Kidney (tissue), 14 donors: Measurements from ENCODE around the gene UST. TPM values are rescaled to one million over a fixed set of nuclear protein-coding genes. Genes with fewer than 3 reads are reported as not detected.

Source experiments
- DNase-seq, 5 donors: peaks; one replicate each; pipeline ENCODE4 v3.0.0-alpha.2; 2013 to 2020
- FAIRE-seq: peaks from 2 replicates; lab custom pipeline; 2012; peaks lifted over from hg19 to GRCh38; lab: Jason Lieb, UNC
- H3K27ac ChIP-seq, 2 donors: one replicate each; pipeline ENCODE4 v1.7.0; 2013; ENCODE audit warnings: low read depth in 2 of 2, low read length in 2 of 2, inconsistent platforms in 1 of 2
- H3K27me3 ChIP-seq: one replicate; pipeline ENCODE4 v1.7.1; 2013; ENCODE audit warnings: low read length, inconsistent platforms; ENCODE audit not compliant: control insufficient read depth, insufficient read depth
- H3K36me3 ChIP-seq, 3 donors: one replicate each; pipeline versions ENCODE4 v1.7.0 to v1.7.1; 2013; ENCODE audit warnings: low read length in 3 of 3, control low read depth in 1 of 3, inconsistent platforms in 1 of 3; ENCODE audit not compliant: insufficient read depth in 3 of 3, control insufficient read depth in 2 of 3
- H3K4me1 ChIP-seq, 3 donors: one replicate each; pipeline versions ENCODE4 v1.7.0 to v1.7.1; 2013; ENCODE audit warnings: low read length in 3 of 3, inconsistent platforms in 1 of 3, low read depth in 1 of 3; ENCODE audit not compliant: control insufficient read depth in 2 of 3, insufficient read depth in 2 of 3
- H3K4me3 ChIP-seq, 3 donors: one replicate each; pipeline versions ENCODE4 v1.7.0 to v1.8.1; 2013; ENCODE audit warnings: low read length in 3 of 3, control low read depth in 1 of 3, inconsistent platforms in 1 of 3
- H3K9ac ChIP-seq, 3 donors: one replicate each; pipeline versions ENCODE4 v1.7.0 to v1.7.1; 2013; ENCODE audit warnings: low read length in 3 of 3, control low read depth in 1 of 3, inconsistent platforms in 1 of 3
- H3K9me3 ChIP-seq, 3 donors: one replicate each; pipeline versions ENCODE4 v1.7.0 to v1.7.1; 2013; ENCODE audit warnings: low read length in 3 of 3, control low read depth in 1 of 3, inconsistent platforms in 1 of 3; ENCODE audit not compliant: control insufficient read depth in 2 of 3, insufficient read depth in 1 of 3
- intact Hi-C: fragments of 100-400 bp; cut with DNase I; formaldehyde crosslinking; loops from one replicate; pipeline ENCODE4 v1.11.1; 2022
- polyA plus RNA-seq: library from polyadenylated mRNA; stranded (reverse); fragments of 350-450 nt; fragmentation: Illumina TruSeq; extraction: RNeasy Lipid Tissue Mini Kit (QIAGEN cat#74804); gene quantifications from one replicate; pipeline ENCODE4 v1.2.3, GENCODE V29; 2014; ENCODE audit warnings: low read depth, low replicate concordance; ENCODE audit not compliant: insufficient read depth
- total RNA-seq: library from RNA; stranded (reverse); fragmentation: NEBNext Ultra II Directional; extraction: Animal tissue kit (Norgen Biotek cat#: 25700); gene quantifications from one replicate; pipeline ENCODE4 v1.2.1, GENCODE V29; 2021
- TF ChIP-seq, protein P1 (sequence below): IDR thresholded peaks from 3 replicates; pipeline ENCODE4 v1.5.1; 2012; ENCODE audit warnings: mild to moderate bottlenecking, moderate library complexity, borderline replicate concordance; ENCODE audit not compliant: insufficient read depth; ENCODE audit errors: extremely low read depth
- donor health status: control.
- donor health status: control.
- donor health status: control.
- donor health status: control.
- donor health status: control.
- donor health status: DM: yes; HTN: yes; CAD: no.
- donor health status: Normal renal cell carcinoma (clear cell type).

Gene UST
- total and polyA plus RNA-seq, 2 donors from 2014 or later = 3.2 to 4.2 TPM

DNA sequence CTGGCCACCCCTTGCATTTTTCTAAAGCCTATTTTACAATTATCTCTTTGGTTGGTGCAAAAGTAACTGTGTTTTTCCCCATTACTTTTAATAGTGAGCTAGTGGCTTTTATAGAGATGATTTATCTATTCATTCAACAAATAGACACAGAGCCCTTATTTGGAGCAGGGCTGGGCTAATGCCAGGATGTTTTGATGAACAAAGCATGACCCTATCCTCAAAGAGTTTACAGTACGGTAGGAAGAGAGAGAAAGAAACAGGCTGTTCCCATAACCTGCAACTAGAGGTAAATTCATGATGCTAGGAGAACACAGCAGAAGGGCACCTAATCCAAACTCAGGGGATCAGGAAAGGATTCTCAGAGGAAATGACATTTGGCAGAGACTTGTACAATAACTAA lies 37.3 kb upstream of the UST start:
- peaks cover 0 to 3% (median 0%) of the 10 kb centered on the region in 3 donors for H3K9me3 ChIP-seq
- no peak overlapping the region for H3K4me3 ChIP-seq
- TF ChIP-seq, protein P1, sequence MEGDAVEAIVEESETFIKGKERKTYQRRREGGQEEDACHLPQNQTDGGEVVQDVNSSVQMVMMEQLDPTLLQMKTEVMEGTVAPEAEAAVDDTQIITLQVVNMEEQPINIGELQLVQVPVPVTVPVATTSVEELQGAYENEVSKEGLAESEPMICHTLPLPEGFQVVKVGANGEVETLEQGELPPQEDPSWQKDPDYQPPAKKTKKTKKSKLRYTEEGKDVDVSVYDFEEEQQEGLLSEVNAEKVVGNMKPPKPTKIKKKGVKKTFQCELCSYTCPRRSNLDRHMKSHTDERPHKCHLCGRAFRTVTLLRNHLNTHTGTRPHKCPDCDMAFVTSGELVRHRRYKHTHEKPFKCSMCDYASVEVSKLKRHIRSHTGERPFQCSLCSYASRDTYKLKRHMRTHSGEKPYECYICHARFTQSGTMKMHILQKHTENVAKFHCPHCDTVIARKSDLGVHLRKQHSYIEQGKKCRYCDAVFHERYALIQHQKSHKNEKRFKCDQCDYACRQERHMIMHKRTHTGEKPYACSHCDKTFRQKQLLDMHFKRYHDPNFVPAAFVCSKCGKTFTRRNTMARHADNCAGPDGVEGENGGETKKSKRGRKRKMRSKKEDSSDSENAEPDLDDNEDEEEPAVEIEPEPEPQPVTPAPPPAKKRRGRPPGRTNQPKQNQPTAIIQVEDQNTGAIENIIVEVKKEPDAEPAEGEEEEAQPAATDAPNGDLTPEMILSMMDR = no peak
- no peaks in the 10 kb centered on the region for H3K36me3 ChIP-seq
- no peak overlapping the region for H3K27ac ChIP-seq
- H3K9ac ChIP-seq = no peak overlapping the region
- intact Hi-C loops = no loop called here
- no peaks in the 10 kb centered on the region for H3K27me3 ChIP-seq
- DNase-seq = peak in 1 of 5 donors; percentile 26
- H3K4me1 ChIP-seq = no peaks in the 10 kb centered on the region
- no peak for FAIRE-seq

DNA sequence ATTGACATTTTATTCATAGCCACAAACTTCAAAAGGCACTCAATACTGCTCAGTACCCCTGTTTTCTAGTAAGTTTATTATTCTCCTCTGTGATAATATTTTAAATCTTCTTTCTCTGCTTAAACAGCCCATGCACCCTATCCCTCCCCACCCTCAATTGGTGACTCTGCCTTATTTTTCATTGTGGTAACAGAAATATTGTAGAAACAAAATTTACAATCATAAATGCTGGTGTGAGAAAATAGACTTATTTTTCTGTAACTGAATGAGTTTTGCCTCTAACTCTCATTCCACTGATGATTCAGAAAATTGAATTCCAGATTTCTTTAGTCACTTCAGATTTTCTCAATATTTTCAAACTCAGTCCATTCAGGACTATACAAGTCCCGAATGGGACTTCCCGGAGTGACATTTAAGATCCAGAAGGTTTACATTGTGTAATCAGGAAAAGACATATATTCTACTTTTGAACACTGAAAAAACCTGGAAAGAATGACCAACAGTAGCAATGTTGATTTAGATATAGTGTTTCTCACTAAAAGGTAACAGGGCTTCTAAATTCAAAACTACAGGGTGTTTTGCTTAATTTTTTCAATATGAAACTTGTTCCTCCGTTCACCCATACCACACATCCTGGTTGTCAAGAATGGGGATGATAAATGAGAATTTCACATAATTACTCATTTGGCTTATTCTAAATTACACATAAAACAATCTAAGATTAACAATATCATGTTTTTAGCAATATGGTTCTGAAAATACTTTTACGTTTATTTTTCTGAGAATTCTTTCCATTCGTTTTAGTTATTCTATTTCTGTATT lies 34.8 kb upstream of the UST start:
- DNase-seq (no peak), FAIRE-seq (no peak)
- intact Hi-C loops = no loop called here
- no peaks in the 10 kb centered on the region for H3K4me1 ChIP-seq
- no peaks in the 10 kb centered on the region for H3K27me3 ChIP-seq
- H3K36me3 ChIP-seq = no peaks in the 10 kb centered on the region
- no peak overlapping the region for H3K4me3 ChIP-seq
- H3K27ac ChIP-seq = no peak overlapping the region
- H3K9ac ChIP-seq = no peak overlapping the region
- TF ChIP-seq, protein P1 = no peak
- H3K9me3 ChIP-seq = peaks cover 0 to 3% (median 0%) of the 10 kb centered on the region in 3 donors

DNA sequence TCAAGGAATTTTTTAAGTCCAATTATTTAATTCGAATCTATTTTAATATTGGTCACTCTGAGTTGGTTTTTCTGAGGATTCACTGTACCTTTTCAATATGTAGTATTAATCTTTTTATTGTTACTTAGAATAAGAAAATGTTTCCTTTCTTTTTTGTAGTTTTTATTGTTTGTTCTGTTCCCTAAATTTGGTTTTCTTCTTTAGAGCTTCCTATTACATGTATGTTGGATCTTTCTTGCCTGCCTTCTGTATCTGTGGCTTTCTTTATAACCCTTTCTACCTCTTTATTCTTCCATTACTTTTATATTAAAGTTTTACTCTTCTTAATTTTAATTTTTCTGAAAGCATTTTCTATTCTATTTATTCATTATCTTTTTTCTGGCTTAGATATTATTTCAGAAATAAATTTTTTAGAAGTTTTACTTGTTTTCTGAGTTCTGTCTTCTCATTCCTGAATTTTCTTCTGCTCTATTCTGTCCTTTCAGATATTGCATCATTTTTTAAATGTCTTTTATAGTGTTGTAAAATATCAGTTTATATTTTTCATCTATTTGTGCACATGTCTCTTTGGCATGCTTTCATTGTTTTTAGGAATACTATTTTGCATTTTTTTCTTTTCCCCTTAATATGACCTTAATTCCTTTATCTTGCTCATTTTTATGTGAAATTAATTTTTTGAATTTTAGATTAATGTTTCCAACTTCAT lies 33.6 kb upstream of the UST start:
- intact Hi-C loops = no loop called here
- Histone ChIP-seq H3K27ac (no peak overlapping the region), H3K36me3 (no peaks in the 10 kb centered on the region), H3K4me1 (no peaks in the 10 kb centered on the region), H3K27me3 (no peaks in the 10 kb centered on the region), H3K9me3 (peaks cover 0 to 3% (median 0%) of the 10 kb centered on the region in 3 donors), H3K4me3 (no peak overlapping the region), H3K9ac (no peak overlapping the region)
- FAIRE-seq = no peak
- TF ChIP-seq, protein P1 = no peak
- DNase-seq = no peak
